Natural killer cell (primary cell): ENCODE results near the gene PDXK. TPM values are rescaled to one million over a fixed set of nuclear protein-coding genes. Genes with fewer than 3 reads are reported as not detected.

ENCODE experiments used
- ATAC-seq, 3 donors: fragments of 150-1000 bp in 2 of 3; fragments of 200-7000 bp in 1 of 3; cut with Tn5 transposase; 1 replicate in 1 of 3; 2 replicates in 2 of 3; pipeline ENCODE4 v1.10.0; 2021; ENCODE audit warnings: mild to moderate bottlenecking in 2 of 3, moderate library complexity in 2 of 3
- DNase-seq, 2 donors: peaks; one replicate each; pipeline versions ENCODE4 v3.0.0 to v3.0.0-alpha.2; 2013 to 2021; ENCODE audit warnings: mixed read lengths in 1 of 2
- H3K27ac ChIP-seq: one replicate; pipeline ENCODE4 v1.5.1; 2013; ENCODE audit warnings: mild to moderate bottlenecking, low read length
- H3K27me3 ChIP-seq: one replicate; pipeline ENCODE4 v1.6.1; 2013; ENCODE audit warnings: low read length; ENCODE audit not compliant: control insufficient read depth, insufficient read depth
- H3K36me3 ChIP-seq: one replicate; pipeline ENCODE4 v1.6.1; 2013; ENCODE audit warnings: low read length; ENCODE audit not compliant: control insufficient read depth, insufficient read depth
- H3K4me1 ChIP-seq: one replicate; pipeline ENCODE4 v1.6.1; 2013; ENCODE audit warnings: low read length; ENCODE audit not compliant: control insufficient read depth, insufficient read depth
- H3K4me3 ChIP-seq: one replicate; pipeline ENCODE4 v1.5.1; 2013; ENCODE audit warnings: low read length
- H3K9me3 ChIP-seq: one replicate; pipeline ENCODE4 v1.6.1; 2013; ENCODE audit warnings: low read length; ENCODE audit not compliant: control insufficient read depth, insufficient read depth
- H3K27ac Mint-ChIP-seq, 2 donors: one replicate each; pipeline ENCODE4 v1.8.0; 2022; ENCODE audit warnings: mild to moderate bottlenecking in 2 of 2, mixed read lengths in 2 of 2, moderate library complexity in 1 of 2
- H3K27me3 Mint-ChIP-seq, 2 donors: one replicate each; pipeline ENCODE4 v1.8.0; 2022; ENCODE audit warnings: low read depth in 2 of 2, mixed read lengths in 2 of 2
- H3K36me3 Mint-ChIP-seq: one replicate; pipeline ENCODE4 v1.8.0; 2022; ENCODE audit warnings: mixed read lengths
- H3K4me1 Mint-ChIP-seq, 2 donors: one replicate each; pipeline ENCODE4 v1.8.0; 2022; ENCODE audit warnings: mixed read lengths in 2 of 2
- H3K4me3 Mint-ChIP-seq: one replicate; pipeline ENCODE4 v1.8.0; 2022; ENCODE audit warnings: mild to moderate bottlenecking, moderate library complexity, mixed read lengths
- H3K9me3 Mint-ChIP-seq, 2 donors: one replicate each; pipeline ENCODE4 v1.8.0; 2022; ENCODE audit warnings: mixed read lengths in 2 of 2
- WGBS: methylation state at CpG from one replicate; pipeline ENCODE4 v1.1.7; 2013; ENCODE audit warnings: missing lambda C conversion rate; ENCODE audit not compliant: insufficient coverage; 5-methylcytosine and 5-hydroxymethylcytosine counted together
- intact Hi-C: fragments of 100-400 bp; cut with micrococcal nuclease; formaldehyde crosslinking; loops from one replicate; pipeline ENCODE4 v1.14.2; 2022
- total RNA-seq, 4 donors: library from RNA; stranded (reverse); fragments of 120-200 nt in 1 of 4; gene quantifications; one replicate each; pipeline versions ENCODE4 v1.2.3 to v1.2.4, GENCODE V29; 2013 to 2022
- TF ChIP-seq, protein P1 (sequence below): fragments of 200-600 bp; IDR thresholded peaks from one replicate; pipeline ENCODE4 v1.8.0; 2022; ENCODE audit warnings: antibody characterized with exemption

The PDXK gene
- total RNA-seq, 3 donors from 2014 or later (not counting 1 experiment from before 2014, with no cell fraction given), result 73.8 to 77.0 (median 74.6) TPM

DNA sequence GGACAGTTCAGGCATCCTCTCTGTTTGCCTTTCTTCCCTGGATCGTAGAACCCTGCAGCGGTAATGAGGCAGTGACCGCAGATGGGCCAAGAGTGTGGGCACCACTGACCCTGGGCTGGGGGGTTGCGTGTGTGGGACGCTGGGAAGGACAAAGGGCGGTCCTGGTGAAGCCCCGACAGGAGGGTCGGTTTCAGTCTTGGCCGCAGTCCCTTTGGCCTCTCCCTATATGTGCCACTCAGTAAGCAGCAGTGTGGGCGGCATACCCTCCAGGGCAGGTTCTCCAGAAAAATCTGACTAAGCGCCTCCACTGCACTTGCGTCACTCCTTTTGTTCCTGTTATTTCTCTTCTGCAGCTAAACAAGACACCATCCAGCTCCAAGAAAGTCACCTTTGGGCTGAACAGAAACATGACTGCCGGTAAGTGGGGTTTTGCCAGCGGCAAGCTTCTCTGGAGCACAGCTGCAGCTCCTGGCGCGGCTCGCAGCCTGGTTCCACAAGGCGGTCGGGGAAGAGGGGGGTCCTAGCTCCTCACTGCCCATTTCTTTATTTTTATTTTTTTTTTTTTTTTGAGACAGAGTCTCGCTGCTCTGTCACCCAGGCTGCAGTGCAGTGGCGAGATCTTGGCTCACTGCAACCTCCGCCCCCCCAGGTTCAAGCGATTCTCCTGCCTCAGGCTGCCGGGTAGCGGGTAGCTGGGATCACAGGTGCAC is 27.7 kb upstream of the PDXK start:
- H3K4me1 Mint-ChIP-seq, result peaks cover 0 to 5% of the 10 kb centered on the region in 2 donors
- no peaks in the 10 kb centered on the region for H3K9me3 ChIP-seq
- H3K27ac ChIP-seq, result no peak overlapping the region
- H3K27me3 ChIP-seq, result no peaks in the 10 kb centered on the region
- DNase-seq, result no peak
- intact Hi-C loops, result no loop called here
- H3K9me3 Mint-ChIP-seq, result no peaks in the 10 kb centered on the region
- TF ChIP-seq, protein P1, sequence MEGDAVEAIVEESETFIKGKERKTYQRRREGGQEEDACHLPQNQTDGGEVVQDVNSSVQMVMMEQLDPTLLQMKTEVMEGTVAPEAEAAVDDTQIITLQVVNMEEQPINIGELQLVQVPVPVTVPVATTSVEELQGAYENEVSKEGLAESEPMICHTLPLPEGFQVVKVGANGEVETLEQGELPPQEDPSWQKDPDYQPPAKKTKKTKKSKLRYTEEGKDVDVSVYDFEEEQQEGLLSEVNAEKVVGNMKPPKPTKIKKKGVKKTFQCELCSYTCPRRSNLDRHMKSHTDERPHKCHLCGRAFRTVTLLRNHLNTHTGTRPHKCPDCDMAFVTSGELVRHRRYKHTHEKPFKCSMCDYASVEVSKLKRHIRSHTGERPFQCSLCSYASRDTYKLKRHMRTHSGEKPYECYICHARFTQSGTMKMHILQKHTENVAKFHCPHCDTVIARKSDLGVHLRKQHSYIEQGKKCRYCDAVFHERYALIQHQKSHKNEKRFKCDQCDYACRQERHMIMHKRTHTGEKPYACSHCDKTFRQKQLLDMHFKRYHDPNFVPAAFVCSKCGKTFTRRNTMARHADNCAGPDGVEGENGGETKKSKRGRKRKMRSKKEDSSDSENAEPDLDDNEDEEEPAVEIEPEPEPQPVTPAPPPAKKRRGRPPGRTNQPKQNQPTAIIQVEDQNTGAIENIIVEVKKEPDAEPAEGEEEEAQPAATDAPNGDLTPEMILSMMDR, result no peak
- no peak overlapping the region for H3K27ac Mint-ChIP-seq
- no peaks in the 10 kb centered on the region for H3K4me1 ChIP-seq
- no peaks in the 10 kb centered on the region for H3K27me3 Mint-ChIP-seq
- no peak overlapping the region for H3K4me3 ChIP-seq
- 97% methylated on average over 25 of the region's 25 CpGs for WGBS
- no peak overlapping the region for H3K4me3 Mint-ChIP-seq
- peaks cover 7% of the 10 kb centered on the region for H3K36me3 Mint-ChIP-seq
- peaks cover 64% of the 10 kb centered on the region for H3K36me3 ChIP-seq
- ATAC-seq, result no peak

DNA sequence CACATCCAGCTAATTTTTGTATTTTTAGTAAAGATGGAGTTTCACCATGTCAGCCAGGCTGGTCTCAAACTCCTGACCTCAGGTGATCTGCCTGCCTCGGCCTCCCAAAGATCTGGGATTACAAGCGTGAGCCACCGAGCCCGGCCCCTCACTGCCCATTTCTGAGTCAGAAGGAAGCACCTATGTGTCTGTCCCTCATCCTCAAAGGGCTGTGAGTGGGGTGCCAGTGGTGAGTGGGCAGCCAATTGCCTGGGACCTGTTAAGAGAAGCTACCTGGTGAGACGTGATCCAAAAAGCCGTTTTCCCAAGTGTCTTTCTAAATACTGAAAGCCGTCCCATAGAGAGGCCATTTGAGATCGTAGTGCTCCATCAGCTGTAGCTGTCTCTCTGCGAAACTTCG is 27.1 kb upstream of the PDXK start:
- Histone ChIP-seq H3K4me1 (no peaks in the 10 kb centered on the region), H3K27me3 (no peaks in the 10 kb centered on the region), H3K9me3 (no peaks in the 10 kb centered on the region), H3K27ac (no peak overlapping the region), H3K4me3 (no peak overlapping the region), H3K36me3 (peaks cover 59% of the 10 kb centered on the region)
- no peak for DNase-seq
- H3K27me3 Mint-ChIP-seq, result no peaks in the 10 kb centered on the region
- H3K9me3 Mint-ChIP-seq, result no peaks in the 10 kb centered on the region
- 98% methylated on average over 10 of the region's 10 CpGs for WGBS
- H3K36me3 Mint-ChIP-seq, result peaks cover 7% of the 10 kb centered on the region
- H3K27ac Mint-ChIP-seq, result no peak overlapping the region
- no peak for ATAC-seq
- no peak overlapping the region for H3K4me3 Mint-ChIP-seq
- H3K4me1 Mint-ChIP-seq, result peaks cover 0 to 5% of the 10 kb centered on the region in 2 donors
- intact Hi-C loops, result no loop called here
- TF ChIP-seq, protein P1, result no peak

DNA sequence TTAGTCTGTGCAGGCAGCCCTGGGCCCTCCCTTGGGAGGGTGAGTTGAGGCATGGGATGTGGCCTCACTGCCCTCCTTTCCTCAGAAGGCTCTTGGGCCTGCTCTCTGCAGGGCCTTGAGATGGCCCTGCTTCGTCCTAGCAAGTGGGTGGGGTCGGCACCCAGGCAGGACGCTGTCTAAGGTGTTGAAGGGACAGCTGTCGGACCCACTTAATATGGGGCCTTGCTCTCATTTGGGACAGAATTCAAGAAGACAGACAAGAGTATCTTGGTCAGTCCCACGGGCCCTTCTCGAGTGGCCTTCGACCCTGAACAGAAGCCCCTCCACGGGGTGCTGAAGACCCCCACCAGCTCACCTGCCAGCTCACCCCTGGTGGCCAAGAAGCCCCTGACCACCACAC is 26.0 kb upstream of the PDXK start:
- Histone ChIP-seq H3K4me1 (no peaks in the 10 kb centered on the region), H3K27me3 (no peaks in the 10 kb centered on the region), H3K4me3 (no peak overlapping the region), H3K9me3 (no peaks in the 10 kb centered on the region), H3K36me3 (peaks cover 49% of the 10 kb centered on the region), H3K27ac (no peak overlapping the region)
- Mint-ChIP-seq H3K4me3 (no peak overlapping the region), H3K27me3 (no peaks in the 10 kb centered on the region), H3K27ac (no peak overlapping the region), H3K36me3 (no peaks in the 10 kb centered on the region), H3K4me1 (no peaks in the 10 kb centered on the region), H3K9me3 (no peaks in the 10 kb centered on the region)
- no peak for DNase-seq
- WGBS, result 92% methylated on average over 8 of the region's 8 CpGs
- TF ChIP-seq, protein P1, result no peak
- intact Hi-C loops, result no loop called here
- ATAC-seq, result no peak

DNA sequence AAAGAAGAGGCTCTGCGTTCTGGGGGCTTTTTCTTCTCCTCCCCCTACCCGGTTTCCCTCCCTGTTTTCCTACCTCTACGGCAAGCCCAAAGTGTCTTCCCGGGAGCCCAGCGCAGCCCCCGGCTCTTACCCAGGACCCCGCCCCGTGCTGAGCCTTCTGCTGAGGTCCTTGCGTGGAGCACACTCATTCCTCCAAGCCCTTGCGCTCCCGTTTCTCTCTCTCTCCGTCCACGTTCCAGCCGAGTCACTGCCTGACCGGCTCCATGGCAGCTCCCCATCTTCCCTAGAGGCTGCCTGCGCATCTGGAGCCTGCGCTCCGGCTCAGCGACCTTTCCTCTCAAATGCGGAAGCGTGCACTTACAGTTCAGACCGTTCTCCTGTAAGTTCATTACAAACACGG is 24.9 kb upstream of the PDXK start:
- TF ChIP-seq, protein P1, result no peak
- Mint-ChIP-seq H3K36me3 (no peaks in the 10 kb centered on the region), H3K27me3 (no peaks in the 10 kb centered on the region), H3K4me3 (no peak overlapping the region), H3K27ac (no peak overlapping the region), H3K4me1 (no peaks in the 10 kb centered on the region), H3K9me3 (no peaks in the 10 kb centered on the region)
- peaks cover 41% of the 10 kb centered on the region for H3K36me3 ChIP-seq
- WGBS, result 95% methylated on average over 22 of the region's 23 CpGs
- DNase-seq (no peak), ATAC-seq (no peak)
- no peaks in the 10 kb centered on the region for H3K4me1 ChIP-seq
- no peak overlapping the region for H3K27ac ChIP-seq
- no peak overlapping the region for H3K4me3 ChIP-seq
- H3K9me3 ChIP-seq, result no peaks in the 10 kb centered on the region
- no peaks in the 10 kb centered on the region for H3K27me3 ChIP-seq
- intact Hi-C loops, result no loop called here
